ENCODE measurements around the gene NUMB.

Gene NUMB

DNA sequence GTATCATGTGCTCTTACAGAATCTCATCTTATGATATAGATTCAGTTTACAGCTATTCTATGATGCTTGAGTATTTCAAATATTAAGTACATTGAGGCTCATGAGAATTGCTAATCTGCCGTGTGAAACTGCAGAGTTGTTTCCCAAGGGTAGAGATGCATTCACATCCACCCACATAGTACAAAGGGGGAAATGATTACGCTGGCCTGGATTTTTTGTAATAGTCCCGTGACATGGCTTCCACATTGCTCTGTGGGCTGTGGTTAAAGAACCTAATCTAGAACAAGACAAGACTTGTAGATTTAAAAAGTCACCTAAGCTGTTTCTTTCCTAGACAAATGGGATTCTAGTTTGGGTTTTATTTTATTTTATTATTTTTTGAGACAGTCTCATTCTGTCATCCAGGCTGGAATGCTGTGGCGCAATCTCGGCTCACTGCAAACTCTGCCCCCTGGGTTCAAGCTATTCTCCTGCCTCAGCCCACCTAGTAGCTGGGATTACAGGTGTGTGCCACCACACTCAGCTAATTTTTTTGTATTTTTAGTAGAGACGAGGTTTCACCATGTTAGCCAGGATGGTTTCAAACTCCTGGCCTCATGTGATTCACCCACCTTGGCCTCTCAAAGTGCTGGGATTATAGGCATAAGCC is 19.4 kb upstream of the NUMB start:
- Histone ChIP-seq H3K4me1 (ENCODE audit: control insufficient read depth, insufficient read depth, low read length) (no peaks in the 10 kb centered on the region), H3K27ac (ENCODE audit: low read length) (no peak overlapping the region), H3K27me3 (ENCODE audit: control insufficient read depth in 1 of 2, insufficient read depth in 2 of 2, low read length in 2 of 2) (no peaks in the 10 kb centered on the region), H3K36me3 (ENCODE audit: control insufficient read depth in 2 of 2, insufficient read depth in 2 of 2, low read length in 2 of 2) (no peaks in the 10 kb centered on the region), H3K9ac (ENCODE audit: low read length in 2 of 2) (no peak overlapping the region), H3K9me3 (ENCODE audit: control insufficient read depth in 2 of 2, low read length in 2 of 2) (no peaks in the 10 kb centered on the region), H3K4me3 (ENCODE audit: low read length in 2 of 2) (no peak overlapping the region)

DNA sequence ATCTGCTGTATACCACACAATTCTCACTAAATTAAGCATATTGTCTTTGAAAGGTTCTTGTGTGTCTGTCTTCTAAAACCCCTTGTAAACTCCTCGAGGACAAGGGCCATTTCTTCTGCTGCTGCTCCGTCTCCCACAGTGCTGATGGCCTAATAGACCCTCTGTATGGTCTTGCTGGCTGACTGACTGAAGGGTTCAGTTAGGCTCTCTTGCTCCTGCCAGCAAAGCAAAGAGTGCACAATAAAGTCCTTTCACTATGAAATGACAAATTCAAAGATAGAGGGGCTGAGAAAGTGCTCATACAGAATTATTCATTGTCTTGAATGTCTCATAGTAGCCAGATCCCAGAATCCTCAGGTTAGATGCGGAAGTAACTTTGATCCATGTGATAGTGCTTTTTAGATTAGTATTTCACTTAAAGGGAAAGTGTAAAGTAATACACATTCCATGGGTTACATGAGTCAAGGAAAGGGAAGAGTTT is 18.1 kb upstream of the NUMB start:
- Histone ChIP-seq H3K4me3 (ENCODE audit: low read length in 2 of 2) (no peak overlapping the region), H3K9ac (ENCODE audit: low read length in 2 of 2) (no peak overlapping the region), H3K27ac (ENCODE audit: low read length) (no peak overlapping the region)

DNA sequence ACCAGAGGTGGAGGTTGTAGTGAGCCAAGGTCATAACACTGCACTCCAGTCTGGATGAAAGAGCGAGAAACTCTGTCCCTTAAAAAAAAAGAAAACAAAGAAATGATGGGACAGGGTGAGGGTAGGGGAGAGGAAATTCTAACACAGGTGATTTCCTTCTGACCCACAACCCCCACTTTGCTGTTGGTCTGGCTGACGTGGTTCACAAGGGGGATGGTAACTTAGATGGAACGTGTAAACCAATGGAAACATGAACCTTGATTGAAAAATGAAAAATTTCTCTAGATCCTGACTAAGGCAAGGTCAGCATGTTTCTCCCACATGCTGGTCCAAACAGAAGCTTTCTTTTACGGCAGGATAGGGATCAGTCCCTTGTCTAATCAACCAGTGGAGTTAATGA is 16.6 kb upstream of the NUMB start:
- Histone ChIP-seq H3K27me3 (ENCODE audit: control insufficient read depth in 1 of 2, insufficient read depth in 2 of 2, low read length in 2 of 2) (no peaks in the 10 kb centered on the region), H3K4me3 (ENCODE audit: low read length in 2 of 2) (no peak overlapping the region), H3K9ac (ENCODE audit: low read length in 2 of 2) (no peak overlapping the region), H3K4me1 (ENCODE audit: control insufficient read depth, insufficient read depth, low read length) (no peaks in the 10 kb centered on the region), H3K27ac (ENCODE audit: low read length) (no peak overlapping the region), H3K36me3 (ENCODE audit: control insufficient read depth in 2 of 2, insufficient read depth in 2 of 2, low read length in 2 of 2) (no peaks in the 10 kb centered on the region), H3K9me3 (ENCODE audit: control insufficient read depth in 2 of 2, low read length in 2 of 2) (no peaks in the 10 kb centered on the region)

More for the DNA sequence above, 18.1 kb upstream of the NUMB start:
- no peaks in the 10 kb centered on the region for H3K9me3 ChIP-seq (ENCODE audit: control insufficient read depth in 2 of 2, low read length in 2 of 2)
- no peaks in the 10 kb centered on the region for H3K4me1 ChIP-seq (ENCODE audit: control insufficient read depth, insufficient read depth, low read length)
- no peaks in the 10 kb centered on the region for H3K36me3 ChIP-seq (ENCODE audit: control insufficient read depth in 2 of 2, insufficient read depth in 2 of 2, low read length in 2 of 2)
- H3K27me3 ChIP-seq (ENCODE audit: control insufficient read depth in 1 of 2, insufficient read depth in 2 of 2, low read length in 2 of 2) = no peaks in the 10 kb centered on the region

DNA sequence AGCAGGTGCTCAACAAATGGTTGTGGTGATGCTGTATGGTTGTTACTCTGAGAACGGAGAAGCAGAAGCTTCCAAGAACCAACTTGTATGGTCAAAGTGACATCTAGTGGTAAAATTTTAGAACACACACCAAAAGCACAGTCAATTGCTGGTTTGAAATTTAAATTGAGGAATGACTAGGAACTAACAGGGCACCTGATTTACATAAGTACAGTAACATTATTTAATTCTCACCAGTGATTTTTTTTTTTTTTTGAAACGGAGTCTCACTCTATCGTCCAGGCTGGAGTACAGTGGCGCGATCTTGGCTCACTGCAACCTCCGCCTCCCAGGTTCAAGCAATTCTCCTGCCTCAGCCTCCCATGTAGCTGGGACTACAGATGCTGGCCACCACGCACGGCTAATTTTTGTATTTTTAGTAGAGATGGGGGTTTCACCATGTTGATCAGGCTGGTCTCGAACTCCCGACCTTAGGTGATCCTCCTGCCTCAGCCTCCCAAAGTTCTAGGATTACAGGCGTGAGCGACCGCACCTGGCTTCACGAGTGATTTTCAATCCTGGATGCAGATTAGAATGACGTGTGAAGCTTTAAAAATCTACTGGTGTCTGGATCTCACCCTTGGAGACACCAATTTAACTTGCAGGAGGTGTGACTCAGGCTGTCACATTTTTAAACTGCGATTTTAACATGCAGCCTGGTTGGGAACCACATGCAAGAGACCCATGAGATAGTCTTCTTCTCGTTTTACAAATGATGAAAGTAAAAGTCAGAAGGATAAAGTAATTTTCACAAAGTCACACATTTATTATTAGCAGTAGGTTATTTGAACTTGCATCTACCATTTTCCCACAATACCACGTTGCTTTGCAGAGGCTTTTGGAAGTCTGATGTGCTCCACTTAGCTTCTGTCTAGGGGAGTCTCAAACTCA is 14.1 kb upstream of the NUMB start:
- H3K9me3 ChIP-seq (ENCODE audit: control insufficient read depth in 2 of 2, low read length in 2 of 2) = no peaks in the 10 kb centered on the region
- H3K36me3 ChIP-seq (ENCODE audit: control insufficient read depth in 2 of 2, insufficient read depth in 2 of 2, low read length in 2 of 2) = no peaks in the 10 kb centered on the region
- no peaks in the 10 kb centered on the region for H3K4me1 ChIP-seq (ENCODE audit: control insufficient read depth, insufficient read depth, low read length)
- no peak overlapping the region for H3K4me3 ChIP-seq (ENCODE audit: low read length in 2 of 2)
- H3K9ac ChIP-seq (ENCODE audit: low read length in 2 of 2) = no peak overlapping the region
- H3K27ac ChIP-seq (ENCODE audit: low read length) = no peak overlapping the region
- H3K27me3 ChIP-seq (ENCODE audit: control insufficient read depth in 1 of 2, insufficient read depth in 2 of 2, low read length in 2 of 2) = no peaks in the 10 kb centered on the region

DNA sequence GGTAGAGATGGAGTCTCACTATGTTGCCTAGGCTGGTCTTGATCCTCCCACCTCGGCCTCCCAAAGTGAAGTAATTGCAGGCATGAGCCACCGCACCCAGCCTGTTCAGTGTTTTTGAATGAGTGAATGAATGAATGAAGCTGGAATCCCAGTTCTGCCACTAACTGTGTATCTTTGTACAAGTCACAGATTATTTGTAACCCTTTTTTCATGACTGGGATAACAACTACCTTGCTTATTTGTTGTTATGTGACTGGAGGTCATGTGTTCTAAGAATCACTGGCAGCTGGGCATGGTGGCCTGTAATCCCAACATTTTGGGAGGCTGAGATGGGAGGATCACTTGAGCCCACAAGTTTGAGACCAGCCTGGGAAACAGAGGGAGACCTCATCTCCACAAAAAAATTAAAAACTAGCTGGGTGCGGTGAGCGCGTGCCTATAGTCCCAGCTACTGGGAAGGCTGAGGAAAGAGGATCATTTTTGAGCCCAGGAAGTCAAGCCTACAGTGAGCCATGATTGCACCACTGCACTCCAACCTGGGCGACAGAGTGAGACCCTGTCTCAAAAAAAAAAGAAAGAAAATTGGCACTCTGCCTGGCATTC is 13.3 kb upstream of the NUMB start:
- no peaks in the 10 kb centered on the region for H3K4me1 ChIP-seq (ENCODE audit: control insufficient read depth, insufficient read depth, low read length)
- H3K27ac ChIP-seq (ENCODE audit: low read length) = no peak overlapping the region
- H3K9me3 ChIP-seq (ENCODE audit: control insufficient read depth in 2 of 2, low read length in 2 of 2) = no peaks in the 10 kb centered on the region
- H3K9ac ChIP-seq (ENCODE audit: low read length in 2 of 2) = no peak overlapping the region
- H3K27me3 ChIP-seq (ENCODE audit: control insufficient read depth in 1 of 2, insufficient read depth in 2 of 2, low read length in 2 of 2) = no peaks in the 10 kb centered on the region
- no peak overlapping the region for H3K4me3 ChIP-seq (ENCODE audit: low read length in 2 of 2)
- H3K36me3 ChIP-seq (ENCODE audit: control insufficient read depth in 2 of 2, insufficient read depth in 2 of 2, low read length in 2 of 2) = no peaks in the 10 kb centered on the region

DNA sequence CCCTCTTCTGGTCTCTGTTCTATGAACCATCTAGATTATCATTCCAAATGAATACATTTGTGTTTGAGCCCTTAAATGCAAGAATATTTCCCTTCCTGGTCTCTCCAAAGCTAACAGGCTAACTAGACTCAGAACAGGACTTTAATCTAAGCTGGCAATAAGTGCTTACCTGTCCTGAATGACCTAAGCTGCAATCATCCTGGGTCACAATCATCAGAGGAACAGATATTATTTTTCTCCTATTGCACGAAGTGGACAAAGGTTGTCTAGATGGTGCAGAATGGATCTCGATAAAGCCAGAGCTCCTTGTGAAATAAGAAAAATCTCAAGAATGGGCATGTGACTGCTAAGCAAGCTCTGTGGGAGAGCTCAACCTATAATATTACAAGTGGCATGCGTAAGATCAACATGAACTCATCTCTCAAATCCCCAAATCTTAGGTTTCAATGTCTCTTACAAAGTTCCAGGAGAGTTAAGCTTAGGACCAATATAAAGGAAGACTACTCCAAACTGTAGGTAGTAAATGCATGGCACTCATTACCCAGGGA is 10.6 kb upstream of the NUMB start:
- Histone ChIP-seq H3K36me3 (ENCODE audit: control insufficient read depth in 2 of 2, insufficient read depth in 2 of 2, low read length in 2 of 2) (no peaks in the 10 kb centered on the region), H3K4me3 (ENCODE audit: low read length in 2 of 2) (no peak overlapping the region), H3K27ac (ENCODE audit: low read length) (no peak overlapping the region), H3K9ac (ENCODE audit: low read length in 2 of 2) (no peak overlapping the region), H3K27me3 (ENCODE audit: control insufficient read depth in 1 of 2, insufficient read depth in 2 of 2, low read length in 2 of 2) (no peaks in the 10 kb centered on the region), H3K4me1 (ENCODE audit: control insufficient read depth, insufficient read depth, low read length) (peaks cover 8% of the 10 kb centered on the region), H3K9me3 (ENCODE audit: control insufficient read depth in 2 of 2, low read length in 2 of 2) (no peaks in the 10 kb centered on the region)

DNA sequence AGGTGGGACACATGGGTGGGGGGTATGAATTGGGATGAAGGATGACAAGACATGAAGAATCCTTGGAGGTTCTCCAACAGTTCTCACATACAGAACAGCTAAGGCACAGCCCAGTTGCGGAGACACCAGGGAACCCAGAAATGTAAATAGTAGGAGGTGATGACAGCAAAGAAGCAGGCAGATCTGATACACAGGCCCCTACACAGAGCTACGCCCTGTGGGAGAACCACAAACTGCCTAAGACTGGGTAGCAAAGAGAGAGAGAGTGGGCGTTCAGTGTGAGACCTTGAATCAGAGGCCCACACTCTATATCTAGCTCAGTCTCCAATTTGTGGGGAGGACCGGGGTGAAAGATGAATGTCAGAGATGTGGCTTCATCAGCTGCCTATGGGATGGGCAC is 9.5 kb upstream of the NUMB start:
- Histone ChIP-seq H3K4me1 (ENCODE audit: control insufficient read depth, insufficient read depth, low read length) (peaks cover 8% of the 10 kb centered on the region), H3K27ac (ENCODE audit: low read length) (no peak overlapping the region)

DNA sequence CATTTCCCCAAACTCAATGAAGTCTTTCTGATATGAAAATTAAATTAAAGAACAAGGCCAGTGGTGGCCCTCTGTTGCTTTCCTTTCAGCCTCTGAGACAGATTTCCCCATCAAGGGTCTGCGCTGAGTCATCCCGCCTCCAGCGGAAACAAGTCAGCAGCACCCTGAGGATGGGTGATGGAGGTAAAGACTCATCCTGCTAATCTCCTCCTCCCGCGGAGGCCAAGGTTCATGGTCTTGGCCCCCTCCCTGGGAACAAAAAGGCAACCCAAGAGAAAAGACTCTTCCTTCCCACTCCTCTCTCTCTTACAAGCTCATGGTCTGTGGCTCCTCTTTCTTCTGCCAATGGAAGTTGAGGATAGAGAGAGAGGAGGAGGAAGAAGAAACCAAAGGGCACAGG is 9.0 kb upstream of the NUMB start:
- Histone ChIP-seq H3K9ac (ENCODE audit: low read length in 2 of 2) (no peak overlapping the region), H3K4me3 (ENCODE audit: low read length in 2 of 2) (no peak overlapping the region), H3K27ac (ENCODE audit: low read length) (no peak overlapping the region), H3K4me1 (ENCODE audit: control insufficient read depth, insufficient read depth, low read length) (peaks cover 13% of the 10 kb centered on the region), H3K9me3 (ENCODE audit: control insufficient read depth in 2 of 2, low read length in 2 of 2) (no peaks in the 10 kb centered on the region), H3K36me3 (ENCODE audit: control insufficient read depth in 2 of 2, insufficient read depth in 2 of 2, low read length in 2 of 2) (no peaks in the 10 kb centered on the region), H3K27me3 (ENCODE audit: control insufficient read depth in 1 of 2, insufficient read depth in 2 of 2, low read length in 2 of 2) (no peaks in the 10 kb centered on the region)

More for the DNA sequence above, 9.5 kb upstream of the NUMB start:
- Histone ChIP-seq H3K9ac (ENCODE audit: low read length in 2 of 2) (no peak overlapping the region), H3K4me3 (ENCODE audit: low read length in 2 of 2) (no peak overlapping the region), H3K27me3 (ENCODE audit: control insufficient read depth in 1 of 2, insufficient read depth in 2 of 2, low read length in 2 of 2) (no peaks in the 10 kb centered on the region), H3K36me3 (ENCODE audit: control insufficient read depth in 2 of 2, insufficient read depth in 2 of 2, low read length in 2 of 2) (no peaks in the 10 kb centered on the region), H3K9me3 (ENCODE audit: control insufficient read depth in 2 of 2, low read length in 2 of 2) (no peaks in the 10 kb centered on the region)

DNA sequence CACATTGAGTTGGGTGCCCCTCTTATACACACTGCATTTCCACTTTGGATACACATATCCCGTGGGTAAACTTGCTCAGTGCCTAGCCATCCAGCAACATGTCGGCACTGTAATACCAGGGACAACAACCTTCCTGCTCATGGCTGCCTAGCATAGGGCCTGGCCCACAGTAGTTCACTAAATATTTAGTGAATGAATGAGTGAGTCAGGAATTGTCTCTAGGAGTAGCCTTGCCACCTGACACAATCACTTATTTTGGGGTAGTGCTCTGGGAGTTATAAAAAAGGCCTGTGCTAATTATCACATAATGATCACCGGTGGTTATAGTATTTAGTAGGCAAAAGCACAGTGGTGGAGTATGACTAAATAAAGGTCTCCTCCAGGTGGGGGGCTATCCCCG is 8.5 kb upstream of the NUMB start:
- no peaks in the 10 kb centered on the region for H3K36me3 ChIP-seq (ENCODE audit: control insufficient read depth in 2 of 2, insufficient read depth in 2 of 2, low read length in 2 of 2)
- no peak overlapping the region for H3K27ac ChIP-seq (ENCODE audit: low read length)
- H3K27me3 ChIP-seq (ENCODE audit: control insufficient read depth in 1 of 2, insufficient read depth in 2 of 2, low read length in 2 of 2) = no peaks in the 10 kb centered on the region
- no peaks in the 10 kb centered on the region for H3K9me3 ChIP-seq (ENCODE audit: control insufficient read depth in 2 of 2, low read length in 2 of 2)
- peaks cover 18% of the 10 kb centered on the region for H3K4me1 ChIP-seq (ENCODE audit: control insufficient read depth, insufficient read depth, low read length)
- no peak overlapping the region for H3K4me3 ChIP-seq (ENCODE audit: low read length in 2 of 2)
- no peak overlapping the region for H3K9ac ChIP-seq (ENCODE audit: low read length in 2 of 2)

DNA sequence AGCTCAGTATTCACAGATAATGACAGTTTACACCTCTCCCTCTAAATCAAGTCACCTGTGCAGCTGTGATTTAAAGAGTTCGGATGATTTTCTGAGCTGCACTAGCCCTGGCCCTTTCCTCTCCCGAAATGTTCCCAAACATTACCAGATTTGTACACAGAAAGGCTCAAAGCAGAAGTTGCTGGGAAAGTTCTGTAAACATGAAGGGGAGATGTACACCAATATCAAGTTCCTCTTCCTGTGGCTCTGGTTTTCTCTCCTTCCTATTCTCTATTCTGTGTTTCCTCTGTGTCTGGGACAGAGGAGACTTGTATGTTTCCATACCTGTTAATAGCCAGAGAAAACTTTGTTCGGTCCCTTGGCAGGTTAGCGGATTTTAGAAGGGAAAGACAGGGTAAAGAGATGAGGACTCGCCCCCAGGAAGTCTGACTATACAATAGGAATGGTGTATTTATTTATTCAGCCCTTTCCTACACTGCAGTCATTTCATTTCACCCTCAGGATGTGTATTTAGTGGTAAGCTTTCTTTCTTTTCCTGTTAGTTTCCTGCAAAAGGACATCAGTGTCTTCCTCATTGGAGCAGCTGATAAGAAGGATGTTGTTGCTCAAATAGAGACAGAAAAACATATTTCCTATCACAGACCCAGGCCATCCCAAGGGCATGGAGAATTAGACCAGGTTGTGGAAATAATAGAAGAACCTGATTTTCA is 7.6 kb upstream of the NUMB start:
- no peak overlapping the region for H3K27ac ChIP-seq (ENCODE audit: low read length)
- H3K4me1 ChIP-seq (ENCODE audit: control insufficient read depth, insufficient read depth, low read length) = peaks cover 25% of the 10 kb centered on the region
- H3K9me3 ChIP-seq (ENCODE audit: control insufficient read depth in 2 of 2, low read length in 2 of 2) = no peaks in the 10 kb centered on the region
- H3K27me3 ChIP-seq (ENCODE audit: control insufficient read depth in 1 of 2, insufficient read depth in 2 of 2, low read length in 2 of 2) = no peaks in the 10 kb centered on the region
- no peak overlapping the region for H3K4me3 ChIP-seq (ENCODE audit: low read length in 2 of 2)
- H3K9ac ChIP-seq (ENCODE audit: low read length in 2 of 2) = peak overlapping the region; percentile 0 to 46
- no peaks in the 10 kb centered on the region for H3K36me3 ChIP-seq (ENCODE audit: control insufficient read depth in 2 of 2, insufficient read depth in 2 of 2, low read length in 2 of 2)

Measured in stomach smooth muscle (tissue), 2 donors.